Measurements from ENCODE around the gene MFAP2.
"Not testable (repeated sequence)": the region's sequence is repeated elsewhere in the genome, so short reads cannot be mapped to it uniquely, and the experiment has no call there.

Gene MFAP2

DNA sequence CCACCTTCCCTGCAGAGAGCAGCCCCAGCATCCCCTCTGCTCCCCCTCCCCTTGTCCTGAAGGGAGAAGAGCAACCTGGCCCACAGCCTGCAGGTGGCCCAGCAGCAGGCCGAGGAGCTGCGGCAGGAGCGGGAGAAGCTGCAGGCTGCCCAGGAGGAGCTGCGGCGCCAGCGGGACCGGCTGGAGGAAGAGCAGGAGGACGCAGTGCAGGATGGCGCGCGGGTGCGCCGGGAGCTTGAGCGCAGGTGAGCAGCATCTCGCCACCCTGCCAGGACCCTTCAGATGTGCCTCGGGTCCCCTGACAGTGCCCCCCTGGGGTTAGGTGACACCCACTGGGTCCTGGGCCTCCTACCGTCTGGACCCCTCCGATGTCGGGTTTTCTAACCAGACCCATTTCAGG, 36.4 kb downstream of the MFAP2 start:
- Histone ChIP-seq H3K4me2 (ENCODE audit: low read length) (no peak overlapping the region), H3K4me1 (ENCODE audit: control insufficient read depth, low read length) (peaks cover 6% of the 10 kb centered on the region)

DNA sequence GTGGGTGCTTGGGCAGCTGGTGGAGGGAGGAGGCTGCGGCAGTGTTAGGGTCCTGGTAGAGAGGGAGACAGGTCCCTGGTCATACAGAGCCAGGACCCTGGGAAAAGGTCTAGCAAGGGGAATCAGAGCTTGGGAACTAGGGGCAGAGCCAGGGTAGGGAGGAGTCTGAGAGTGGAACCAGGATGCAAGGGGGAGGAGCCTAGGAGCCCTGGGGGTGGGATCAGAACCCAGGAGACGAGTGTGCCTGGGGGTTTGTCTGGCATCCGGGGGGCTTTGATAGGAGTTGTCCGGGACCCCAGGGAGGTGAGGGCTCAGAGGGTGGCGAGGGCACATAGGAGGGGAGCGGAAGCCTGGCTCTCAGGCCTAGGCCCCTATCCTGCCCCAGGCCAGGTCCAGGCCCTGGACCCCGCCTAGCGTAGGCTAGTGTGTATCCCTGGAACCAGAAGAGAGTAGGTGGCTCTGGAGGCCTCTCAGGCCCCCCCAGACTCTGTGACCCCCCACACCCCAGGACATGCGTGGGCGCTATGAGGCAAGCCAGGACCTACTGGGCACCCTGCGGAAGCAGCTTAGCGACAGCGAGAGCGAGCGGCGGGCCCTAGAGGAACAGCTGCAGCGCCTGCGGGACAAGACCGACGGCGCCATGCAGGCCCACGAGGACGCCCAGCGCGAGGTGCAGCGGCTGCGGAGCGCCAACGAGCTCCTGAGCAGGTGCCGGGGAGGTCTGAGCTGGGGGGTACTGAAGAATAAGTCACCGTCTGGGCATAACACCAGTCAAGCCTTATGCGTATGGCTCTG, 40.8 kb downstream of the MFAP2 start:
- not testable (repeated sequence) for H3K27me3 ChIP-seq (ENCODE audit: control insufficient read depth, low read length); H3K4me1 ChIP-seq (ENCODE audit: control insufficient read depth, low read length); H4K20me1 ChIP-seq (ENCODE audit: control insufficient read depth, insufficient read depth, low read depth, low read length); H3K9me2 ChIP-seq (replicated peaks; ENCODE audit: control insufficient read depth, low read length); H3K36me3 ChIP-seq (ENCODE audit: control insufficient read depth, low read length); H3K4me2 ChIP-seq (ENCODE audit: low read length); H3K79me2 ChIP-seq (ENCODE audit: control insufficient read depth, low read length); H3K4me3 ChIP-seq (ENCODE audit: low read length); H3F3A ChIP-seq (ENCODE audit: control insufficient read depth, insufficient read depth); H3K9me3 ChIP-seq (ENCODE audit: control insufficient read depth, insufficient read depth, low read length); H3K27ac ChIP-seq (ENCODE audit: low read depth, low read length)

More for the DNA sequence above, 36.4 kb downstream of the MFAP2 start:
- no peak overlapping the region for H3K4me3 ChIP-seq (ENCODE audit: low read length)
- no peak overlapping the region for H3K27ac ChIP-seq (ENCODE audit: low read depth, low read length)
- TF ChIP-seq, protein P1, sequence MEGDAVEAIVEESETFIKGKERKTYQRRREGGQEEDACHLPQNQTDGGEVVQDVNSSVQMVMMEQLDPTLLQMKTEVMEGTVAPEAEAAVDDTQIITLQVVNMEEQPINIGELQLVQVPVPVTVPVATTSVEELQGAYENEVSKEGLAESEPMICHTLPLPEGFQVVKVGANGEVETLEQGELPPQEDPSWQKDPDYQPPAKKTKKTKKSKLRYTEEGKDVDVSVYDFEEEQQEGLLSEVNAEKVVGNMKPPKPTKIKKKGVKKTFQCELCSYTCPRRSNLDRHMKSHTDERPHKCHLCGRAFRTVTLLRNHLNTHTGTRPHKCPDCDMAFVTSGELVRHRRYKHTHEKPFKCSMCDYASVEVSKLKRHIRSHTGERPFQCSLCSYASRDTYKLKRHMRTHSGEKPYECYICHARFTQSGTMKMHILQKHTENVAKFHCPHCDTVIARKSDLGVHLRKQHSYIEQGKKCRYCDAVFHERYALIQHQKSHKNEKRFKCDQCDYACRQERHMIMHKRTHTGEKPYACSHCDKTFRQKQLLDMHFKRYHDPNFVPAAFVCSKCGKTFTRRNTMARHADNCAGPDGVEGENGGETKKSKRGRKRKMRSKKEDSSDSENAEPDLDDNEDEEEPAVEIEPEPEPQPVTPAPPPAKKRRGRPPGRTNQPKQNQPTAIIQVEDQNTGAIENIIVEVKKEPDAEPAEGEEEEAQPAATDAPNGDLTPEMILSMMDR (IDR thresholded peaks at IDR 0.05; ENCODE audit: low read depth, low read length, poor library complexity, severe bottlenecking), result no peak
- TF ChIP-seq EZH2phosphoT487 (IDR thresholded peaks at IDR 0.05; ENCODE audit: borderline replicate concordance, low read length), result no peak
- H3F3A ChIP-seq (ENCODE audit: control insufficient read depth, insufficient read depth), result no peaks in the 10 kb centered on the region
- no peaks in the 10 kb centered on the region for H3K9me2 ChIP-seq (replicated peaks; ENCODE audit: control insufficient read depth, low read length)
- no peaks in the 10 kb centered on the region for H3K79me2 ChIP-seq (ENCODE audit: control insufficient read depth, low read length)
- no peaks in the 10 kb centered on the region for H3K27me3 ChIP-seq (ENCODE audit: control insufficient read depth, low read length)
- no peaks in the 10 kb centered on the region for H3K9me3 ChIP-seq (ENCODE audit: control insufficient read depth, insufficient read depth, low read length)
- H4K20me1 ChIP-seq (ENCODE audit: control insufficient read depth, insufficient read depth, low read depth, low read length), result no peaks in the 10 kb centered on the region
- H3K36me3 ChIP-seq (ENCODE audit: control insufficient read depth, low read length), result no peaks in the 10 kb centered on the region

- Histone ChIP-seq H3K79me2 (ENCODE audit: control insufficient read depth, low read length) (no peaks in the 10 kb centered on the region), H3K4me2 (ENCODE audit: low read length) (no peak overlapping the region), H3K27me3 (ENCODE audit: control insufficient read depth, low read length) (no peaks in the 10 kb centered on the region), H3K27ac (ENCODE audit: low read depth, low read length) (no peak overlapping the region), H4K20me1 (ENCODE audit: control insufficient read depth, insufficient read depth, low read depth, low read length) (no peaks in the 10 kb centered on the region), H3K36me3 (ENCODE audit: control insufficient read depth, low read length) (no peaks in the 10 kb centered on the region), H3K9me3 (ENCODE audit: control insufficient read depth, insufficient read depth, low read length) (no peaks in the 10 kb centered on the region), H3F3A (ENCODE audit: control insufficient read depth, insufficient read depth) (no peaks in the 10 kb centered on the region), H3K4me3 (ENCODE audit: low read length) (no peak overlapping the region), H3K9me2 (replicated peaks; ENCODE audit: control insufficient read depth, low read length) (no peaks in the 10 kb centered on the region), H3K4me1 (ENCODE audit: control insufficient read depth, low read length) (no peaks in the 10 kb centered on the region)
- no peak for TF ChIP-seq EZH2phosphoT487 (IDR thresholded peaks at IDR 0.05; ENCODE audit: borderline replicate concordance, low read length)
- TF ChIP-seq, protein P1 (IDR thresholded peaks at IDR 0.05; ENCODE audit: low read depth, low read length, poor library complexity, severe bottlenecking), result no peak
These were observed 41.8 kb downstream of the MFAP2 start for GRCh38 chr1:16938351-16939321.

GRCh38 chr1:16936580-16936979, 43.8 kb downstream of the MFAP2 start:
- not testable (repeated sequence) for H3K79me2 ChIP-seq (ENCODE audit: control insufficient read depth, low read length); H3K9me3 ChIP-seq (ENCODE audit: control insufficient read depth, insufficient read depth, low read length); H3K36me3 ChIP-seq (ENCODE audit: control insufficient read depth, low read length); H3K4me2 ChIP-seq (ENCODE audit: low read length); H3K4me1 ChIP-seq (ENCODE audit: control insufficient read depth, low read length); H3K4me3 ChIP-seq (ENCODE audit: low read length); H4K20me1 ChIP-seq (ENCODE audit: control insufficient read depth, insufficient read depth, low read depth, low read length); H3K9me2 ChIP-seq (replicated peaks; ENCODE audit: control insufficient read depth, low read length); H3K27ac ChIP-seq (ENCODE audit: low read depth, low read length); H3K27me3 ChIP-seq (ENCODE audit: control insufficient read depth, low read length); H3F3A ChIP-seq (ENCODE audit: control insufficient read depth, insufficient read depth)

GRCh38 chr1:16933945-16934344, 46.5 kb downstream of the MFAP2 start:
- not testable (repeated sequence) for H3F3A ChIP-seq (ENCODE audit: control insufficient read depth, insufficient read depth); H3K27me3 ChIP-seq (ENCODE audit: control insufficient read depth, low read length); H3K4me2 ChIP-seq (ENCODE audit: low read length); H4K20me1 ChIP-seq (ENCODE audit: control insufficient read depth, insufficient read depth, low read depth, low read length); H3K79me2 ChIP-seq (ENCODE audit: control insufficient read depth, low read length); H3K9me3 ChIP-seq (ENCODE audit: control insufficient read depth, insufficient read depth, low read length); H3K4me1 ChIP-seq (ENCODE audit: control insufficient read depth, low read length); H3K4me3 ChIP-seq (ENCODE audit: low read length); H3K27ac ChIP-seq (ENCODE audit: low read depth, low read length); H3K36me3 ChIP-seq (ENCODE audit: control insufficient read depth, low read length); H3K9me2 ChIP-seq (replicated peaks; ENCODE audit: control insufficient read depth, low read length)

- H3K9me2 ChIP-seq (replicated peaks; ENCODE audit: control insufficient read depth, low read length); H3K36me3 ChIP-seq (ENCODE audit: control insufficient read depth, low read length); H3K9me3 ChIP-seq (ENCODE audit: control insufficient read depth, insufficient read depth, low read length); H3K4me2 ChIP-seq (ENCODE audit: low read length); H3K27me3 ChIP-seq (ENCODE audit: control insufficient read depth, low read length); H3K4me1 ChIP-seq (ENCODE audit: control insufficient read depth, low read length); H3F3A ChIP-seq (ENCODE audit: control insufficient read depth, insufficient read depth); H3K79me2 ChIP-seq (ENCODE audit: control insufficient read depth, low read length); H3K4me3 ChIP-seq (ENCODE audit: low read length); H3K27ac ChIP-seq (ENCODE audit: low read depth, low read length); H4K20me1 ChIP-seq (ENCODE audit: control insufficient read depth, insufficient read depth, low read depth, low read length): not testable (repeated sequence)
These were observed 49.0 kb downstream of the MFAP2 start for GRCh38 chr1:16931206-16931934.

All from DOHH2 (cell line).